BLaER1 (cell line): Measurements from ENCODE around the gene UNC119.

Source experiments
- H3K27ac ChIP-seq: shearing (Covaris generic); formaldehyde crosslinking; 2 replicates; pipeline ENCODE4 v1.8.1; 2022
- H3K27me3 ChIP-seq: shearing (Covaris generic); formaldehyde crosslinking; 2 replicates; pipeline ENCODE4 v1.8.1; 2022
- H3K36me3 ChIP-seq: shearing (Covaris generic); formaldehyde crosslinking; 2 replicates; pipeline ENCODE4 v1.8.1; 2022
- H3K4me1 ChIP-seq: shearing (Covaris generic); formaldehyde crosslinking; 2 replicates; pipeline ENCODE4 v1.8.1; 2022
- H3K4me2 ChIP-seq: shearing (Covaris generic); formaldehyde crosslinking; 2 replicates; pipeline ENCODE4 v1.8.1; 2022
- H3K4me3 ChIP-seq: shearing (Covaris generic); formaldehyde crosslinking; 2 replicates; pipeline ENCODE4 v1.8.1; 2022
- H3K9ac ChIP-seq: shearing (Covaris generic); formaldehyde crosslinking; 2 replicates; pipeline ENCODE4 v1.8.1; 2022
- H3K9me3 ChIP-seq: shearing (Covaris generic); formaldehyde crosslinking; 2 replicates; pipeline ENCODE4 v1.8.1; 2022
- H4K20me1 ChIP-seq: shearing (Covaris generic); formaldehyde crosslinking; 2 replicates; pipeline ENCODE4 v1.8.1; 2022
- Cebpa-rat ChIP-seq: shearing (Covaris generic); IDR thresholded peaks from 2 replicates; pipeline ENCODE4 v1.8.1; 2022

UNC119 gene

DNA sequence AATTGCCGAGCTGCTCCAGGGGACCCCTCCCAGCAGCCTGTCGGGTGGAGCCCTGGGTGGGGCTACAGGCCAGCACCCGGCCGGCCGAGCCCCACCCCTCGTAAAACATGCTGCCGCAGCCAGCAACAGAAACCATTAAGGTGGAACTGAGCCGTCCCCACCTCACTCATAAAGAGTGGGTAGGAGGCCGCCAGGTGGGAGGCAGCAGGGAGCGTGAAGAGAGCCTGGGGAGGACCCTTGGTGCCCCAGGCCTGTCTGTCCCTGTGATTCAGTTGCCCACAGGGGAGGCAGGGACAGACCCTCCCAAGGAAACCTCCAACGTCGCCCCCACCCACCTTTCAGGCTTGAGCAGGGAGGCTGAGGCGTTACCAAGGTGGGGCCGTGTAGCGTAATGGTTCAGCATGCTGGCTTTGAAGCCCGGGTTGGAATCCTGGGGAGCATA is 37.8 kb downstream of the UNC119 start:
- Histone ChIP-seq H3K9ac (no peak overlapping the region), H3K36me3 (no peaks in the 10 kb centered on the region), H3K4me1 (peaks cover 17% of the 10 kb centered on the region), H3K27me3 (0 out of 2 replicates have a peak, but pooled peaks cover 2% of the 10 kb centered on the region), H4K20me1 (no peaks in the 10 kb centered on the region), H3K4me3 (no peak overlapping the region), H3K27ac (no peak overlapping the region), H3K4me2 (no peak overlapping the region), H3K9me3 (peaks cover 9% of the 10 kb centered on the region)
- TF ChIP-seq Cebpa-rat, result no peak

DNA sequence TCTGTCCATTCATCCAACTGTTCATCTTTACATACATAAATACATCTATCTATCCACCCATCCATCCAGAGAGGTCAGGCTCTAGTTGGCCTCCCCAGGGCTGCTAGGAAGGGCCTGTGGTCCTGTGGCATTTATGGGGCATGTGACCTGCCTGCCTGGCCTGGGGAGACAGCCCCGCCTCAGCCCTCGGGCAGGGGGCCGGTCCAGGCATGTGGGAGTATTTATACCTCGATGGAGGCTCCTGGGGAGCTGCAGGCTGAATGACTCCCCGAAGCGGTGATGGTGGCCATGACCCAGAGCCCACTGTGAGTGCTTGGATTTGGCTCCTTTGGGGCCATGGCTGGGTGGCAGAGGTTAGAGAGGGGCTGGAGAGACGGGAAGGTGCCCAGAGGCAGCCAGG is 38.9 kb downstream of the UNC119 start:
- peaks cover 10% of the 10 kb centered on the region for H3K4me1 ChIP-seq
- TF ChIP-seq Cebpa-rat, result no peak

DNA sequence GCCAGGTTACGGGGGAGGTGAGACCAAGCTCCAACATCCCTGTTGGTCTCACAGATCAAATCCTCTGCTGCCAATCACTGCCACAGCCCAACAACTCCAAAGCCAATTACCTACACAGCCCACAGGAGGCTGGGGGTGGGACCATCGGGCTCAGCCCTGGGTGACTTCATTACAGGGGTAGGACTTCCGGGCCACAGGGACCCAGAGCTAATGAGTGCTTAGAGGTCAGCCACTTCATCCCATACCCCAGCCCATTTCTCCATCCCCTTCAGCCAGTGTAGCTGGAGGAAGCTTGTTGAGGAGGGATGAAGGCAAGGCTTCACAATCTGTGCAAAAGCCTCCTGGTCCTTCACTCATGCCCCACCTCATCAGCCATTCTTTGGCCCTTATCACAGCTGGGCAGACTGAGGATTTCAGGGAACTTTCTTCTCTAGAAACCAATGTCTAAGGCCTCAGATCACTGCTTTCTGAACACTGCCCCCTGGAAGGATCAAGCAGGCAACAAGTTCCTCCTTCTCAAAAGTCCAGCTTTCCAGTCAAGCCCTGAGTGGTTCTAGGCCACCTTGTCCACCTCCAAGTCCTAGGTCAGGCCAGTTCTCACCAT is 40.5 kb downstream of the UNC119 start:
- Histone ChIP-seq H3K4me2 (no peak overlapping the region), H4K20me1 (no peaks in the 10 kb centered on the region), H3K4me1 (peaks cover 6% of the 10 kb centered on the region; the same call in 1 of the 2 replicates), H3K36me3 (no peaks in the 10 kb centered on the region), H3K27me3 (peaks cover 5% of the 10 kb centered on the region; the same call in 1 of the 2 replicates), H3K9me3 (peaks cover 9% of the 10 kb centered on the region), H3K9ac (no peak overlapping the region), H3K27ac (no peak overlapping the region), H3K4me3 (no peak overlapping the region)
- no peak for TF ChIP-seq Cebpa-rat

More for the DNA sequence above, 38.9 kb downstream of the UNC119 start:
- Histone ChIP-seq H3K4me2 (no peak overlapping the region), H4K20me1 (no peaks in the 10 kb centered on the region), H3K9me3 (peaks cover 9% of the 10 kb centered on the region), H3K4me3 (no peak overlapping the region), H3K36me3 (no peaks in the 10 kb centered on the region), H3K27ac (no peak overlapping the region), H3K27me3 (0 out of 2 replicates have a peak, but pooled peaks cover 2% of the 10 kb centered on the region), H3K9ac (no peak overlapping the region)

DNA sequence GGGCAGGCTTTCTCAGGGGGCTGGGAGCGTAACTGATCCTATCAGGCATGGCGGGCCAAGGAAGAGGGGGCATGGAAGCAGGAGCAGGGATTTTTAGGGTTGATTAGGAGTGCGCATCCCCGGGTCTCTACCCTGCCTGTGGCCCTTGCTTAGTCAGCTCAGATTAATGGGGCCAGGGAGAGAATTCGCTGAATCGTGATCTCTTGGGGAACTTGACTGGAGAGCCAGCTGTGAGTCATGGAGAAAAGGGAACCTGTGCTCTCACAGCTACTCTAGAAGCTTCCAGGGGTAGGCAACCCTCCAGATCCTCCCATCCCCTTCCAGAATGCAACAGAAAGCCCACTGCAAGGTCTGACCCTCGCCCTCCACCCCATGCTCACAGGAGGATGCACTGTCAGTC is 42.6 kb downstream of the UNC119 start:
- Histone ChIP-seq H3K36me3 (no peaks in the 10 kb centered on the region), H3K4me2 (no peak overlapping the region), H3K4me3 (no peak overlapping the region), H3K9ac (no peak overlapping the region), H3K27me3 (peaks cover 5% of the 10 kb centered on the region; the same call in 1 of the 2 replicates), H3K27ac (no peak overlapping the region), H4K20me1 (no peaks in the 10 kb centered on the region), H3K4me1 (peaks cover 12% of the 10 kb centered on the region), H3K9me3 (no peaks in the 10 kb centered on the region)
- TF ChIP-seq Cebpa-rat, result no peak

DNA sequence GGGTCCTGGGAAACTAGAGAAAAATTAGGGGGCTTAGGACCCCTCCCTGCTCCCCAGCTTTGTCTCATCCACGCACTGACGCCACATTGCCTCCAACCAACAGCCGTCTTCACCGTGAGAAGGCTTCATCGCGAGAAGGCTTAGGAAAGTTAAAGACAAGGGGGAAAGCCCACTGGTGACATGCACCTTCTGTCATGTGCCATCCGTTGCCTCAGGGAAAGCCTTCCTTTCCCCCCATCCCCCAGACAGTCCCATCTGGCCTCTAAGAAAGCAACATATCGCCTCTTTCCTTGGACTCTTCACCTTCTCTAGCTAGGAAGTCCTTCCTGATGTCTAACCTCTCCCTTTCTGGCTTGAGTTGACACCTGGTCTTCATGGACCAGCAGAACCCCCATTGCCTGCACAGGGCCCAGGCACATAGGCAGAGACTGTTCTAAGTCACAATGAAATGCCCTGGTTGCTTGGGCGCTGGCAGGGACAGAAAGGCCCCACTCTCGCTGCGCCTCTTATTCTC is 44.2 kb downstream of the UNC119 start:
- Histone ChIP-seq H3K9me3 (no peaks in the 10 kb centered on the region), H3K27ac (no peak overlapping the region), H3K4me1 (peaks cover 12% of the 10 kb centered on the region), H3K9ac (no peak overlapping the region), H3K4me3 (no peak overlapping the region), H3K4me2 (0 out of 2 replicates have a peak overlapping the region, but pooled peaks have one; percentile 14), H3K36me3 (no peaks in the 10 kb centered on the region), H3K27me3 (peaks cover 5% of the 10 kb centered on the region; the same call in 1 of the 2 replicates), H4K20me1 (no peaks in the 10 kb centered on the region)
- no peak for TF ChIP-seq Cebpa-rat

DNA sequence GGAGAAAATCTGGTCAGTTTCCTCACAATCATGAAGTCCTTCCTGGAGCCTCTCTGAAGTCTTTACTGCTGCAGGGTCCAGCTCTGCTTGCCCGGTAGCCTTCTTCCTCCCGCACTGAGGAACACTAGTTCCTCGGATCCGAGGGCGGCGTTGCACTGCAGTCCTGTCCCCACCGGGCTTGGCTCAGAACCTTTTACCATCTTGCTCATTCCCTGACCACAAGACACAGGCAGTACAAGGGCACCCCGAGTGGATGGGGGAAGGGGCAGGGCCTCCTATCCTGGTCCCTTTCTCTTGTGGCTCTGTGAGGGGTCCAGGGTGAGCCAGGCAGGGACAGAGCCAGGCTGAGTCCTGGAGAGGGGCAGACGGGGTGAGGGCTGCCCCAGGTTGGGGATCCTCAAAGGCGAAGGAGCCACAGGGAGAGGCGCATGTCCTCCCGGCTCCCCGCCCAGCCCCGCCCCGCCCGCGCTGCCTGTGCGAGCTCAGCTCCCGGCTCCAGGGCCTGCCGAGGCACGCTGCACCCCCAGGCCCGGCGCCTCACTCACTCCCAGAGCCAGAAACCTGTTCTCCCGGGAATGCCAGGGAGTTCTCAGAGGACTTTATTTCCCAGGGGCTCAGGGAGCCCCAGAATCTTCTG is 44.7 kb downstream of the UNC119 start:
- Histone ChIP-seq H3K27me3 (peaks cover 5% of the 10 kb centered on the region; the same call in 1 of the 2 replicates), H3K27ac (no peak overlapping the region), H4K20me1 (no peaks in the 10 kb centered on the region), H3K4me1 (peaks cover 13% of the 10 kb centered on the region), H3K9me3 (no peaks in the 10 kb centered on the region), H3K9ac (no peak overlapping the region), H3K4me2 (no peak overlapping the region), H3K36me3 (no peaks in the 10 kb centered on the region), H3K4me3 (no peak overlapping the region)
- TF ChIP-seq Cebpa-rat, result no peak

DNA sequence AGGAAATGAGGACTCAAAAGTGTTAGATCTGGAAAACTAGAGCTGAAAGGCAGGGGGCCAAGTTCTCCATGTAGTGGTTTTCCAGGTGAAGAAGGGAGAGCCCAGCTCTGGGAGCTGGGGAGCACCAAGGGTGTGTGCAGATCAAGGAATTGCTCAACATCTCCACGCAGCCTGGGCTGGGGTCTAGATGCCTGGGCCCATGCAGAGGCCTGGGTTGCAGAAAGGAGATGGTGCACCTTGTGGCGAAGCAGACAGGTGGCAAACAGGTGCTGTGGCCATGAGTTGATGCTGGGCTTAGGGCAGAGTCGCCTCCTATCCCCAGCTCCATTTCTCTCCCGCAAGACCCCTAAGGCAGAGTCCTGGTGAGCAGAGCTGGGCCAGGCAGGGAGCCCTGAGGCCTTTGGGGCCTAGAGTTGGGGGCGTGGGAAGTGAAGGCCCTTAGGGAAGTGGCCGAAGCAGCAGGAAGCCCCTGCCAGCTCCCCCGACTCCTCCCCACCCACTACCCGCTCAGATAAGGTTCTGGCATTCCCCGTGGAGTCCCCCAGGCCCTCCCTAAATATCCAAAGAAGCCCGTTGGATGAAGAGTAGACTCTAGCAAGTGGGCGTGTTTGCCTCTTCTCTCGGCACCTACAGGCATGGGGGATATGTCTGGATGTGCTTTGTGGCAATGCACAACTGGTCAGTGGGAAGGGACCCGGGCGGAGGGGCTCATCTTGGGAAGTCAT is 45.5 kb downstream of the UNC119 start:
- no peak for TF ChIP-seq Cebpa-rat
- peaks cover 21% of the 10 kb centered on the region for H3K4me1 ChIP-seq
- peaks cover 5% of the 10 kb centered on the region; the same call in 1 of the 2 replicates for H3K27me3 ChIP-seq
- H3K9me3 ChIP-seq, result no peaks in the 10 kb centered on the region
- H4K20me1 ChIP-seq, result no peaks in the 10 kb centered on the region
- H3K4me2 ChIP-seq, result no peak overlapping the region
- H3K4me3 ChIP-seq, result no peak overlapping the region
- H3K36me3 ChIP-seq, result no peaks in the 10 kb centered on the region
- H3K27ac ChIP-seq, result no peak overlapping the region
- no peak overlapping the region for H3K9ac ChIP-seq

DNA sequence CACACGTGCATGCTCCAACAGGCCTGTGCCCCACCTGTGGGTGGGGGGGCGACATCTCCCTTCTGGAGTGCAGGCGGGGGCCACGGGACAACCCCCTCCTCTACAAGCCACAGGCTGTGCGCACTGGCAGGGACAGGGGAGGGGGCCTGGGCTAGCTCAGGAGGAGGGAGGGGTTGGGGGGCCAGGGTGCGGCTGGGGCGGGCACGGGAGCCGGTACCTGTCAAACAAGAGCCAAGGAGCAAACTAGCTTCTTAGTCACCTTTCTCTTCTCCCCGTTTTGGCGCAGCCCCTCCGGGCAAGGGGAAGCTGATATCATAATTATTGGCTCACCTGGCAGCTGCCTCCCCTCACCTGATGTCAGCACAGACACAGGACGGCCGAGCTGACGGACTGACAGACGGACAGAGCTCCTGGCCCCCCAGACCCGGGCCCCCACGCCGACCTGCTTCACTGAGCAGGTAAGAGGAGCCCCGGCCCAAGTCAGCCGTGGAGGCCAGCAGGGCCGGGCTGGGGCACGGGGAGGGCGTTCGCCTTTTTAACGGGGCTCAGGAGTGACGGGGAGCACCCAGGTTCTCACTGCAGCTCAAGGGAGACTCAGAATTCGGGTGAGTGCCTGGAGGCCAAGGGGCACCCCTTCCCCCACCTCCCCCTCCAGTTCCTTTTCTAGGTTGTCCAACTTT is 46.3 kb downstream of the UNC119 start, which contains the start of gene FOXN1:
Gene FOXN1, plus strand, starts transcription at position 363 of the 680 bp plus-strand sequence. CDS start 17,622 bp downstream, outside the sequence.
- Histone ChIP-seq H3K4me1 (peaks cover 29% of the 10 kb centered on the region), H3K27ac (no peak within 1 kb of the TSS), H4K20me1 (no peaks in the 10 kb centered on the region), H3K27me3 (peaks cover 3% of the 10 kb centered on the region; the same call in 1 of the 2 replicates), H3K4me3 (no peak within 1 kb of the TSS), H3K9me3 (no peaks in the 10 kb centered on the region), H3K9ac (no peak within 1 kb of the TSS), H3K36me3 (no peaks in the 10 kb centered on the region), H3K4me2 (0 out of 2 replicates have a peak within 1 kb of the TSS, but pooled peaks have one; percentile 14)
- no peak for TF ChIP-seq Cebpa-rat

DNA sequence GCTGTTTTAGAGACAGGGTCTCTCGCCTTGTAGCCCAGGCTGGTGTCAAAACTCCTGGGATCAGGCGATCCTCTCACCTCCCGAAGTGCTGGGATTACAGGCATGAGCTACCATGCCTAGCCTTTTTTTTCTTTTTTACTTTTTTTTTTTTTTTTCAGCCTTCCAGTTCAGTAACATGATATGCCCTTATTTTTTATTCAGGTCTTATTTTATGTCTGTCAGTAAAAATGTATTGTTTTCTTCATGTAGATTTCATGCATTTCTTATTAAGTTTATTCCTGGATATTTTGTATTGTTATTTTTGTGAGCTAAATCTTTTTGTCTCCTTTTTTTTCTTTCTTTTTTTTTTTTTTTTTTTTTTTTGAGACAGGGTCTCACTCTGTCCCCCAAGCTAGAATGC is 49.0 kb downstream of the UNC119 start:
- Histone ChIP-seq H3K27me3 (peaks cover 3% of the 10 kb centered on the region; the same call in 1 of the 2 replicates), H3K4me3 (no peak overlapping the region)

More for the DNA sequence above, 49.0 kb downstream of the UNC119 start:
- no peak overlapping the region for H3K27ac ChIP-seq
- H3K9ac ChIP-seq, result no peak overlapping the region
- H4K20me1 ChIP-seq, result no peaks in the 10 kb centered on the region
- no peak overlapping the region for H3K4me2 ChIP-seq
- no peaks in the 10 kb centered on the region for H3K36me3 ChIP-seq
- H3K4me1 ChIP-seq, result peaks cover 52% of the 10 kb centered on the region
- no peaks in the 10 kb centered on the region for H3K9me3 ChIP-seq
- TF ChIP-seq Cebpa-rat, result no peak
